ENCODE results near the gene ZSCAN5A. TPM values are rescaled to one million over a fixed set of nuclear protein-coding genes. Genes with fewer than 3 reads are reported as not detected.

Gene ZSCAN5A
- total and polyA plus RNA-seq, 2 of the 13 experiments (the other 11 are each of a cell fraction or from before 2014, with no cell fraction given) = 9.5 to 17.8 TPM

GRCh38 chr19:56309511-56310185 is 5.0 kb downstream of the ZSCAN5A start (continued):
- TF ChIP-seq ZFP91 (CRISPR knock-in tag; IDR thresholded peaks at IDR 0.05; ENCODE audit: borderline replicate concordance) (peak; percentile 52; the same call in 1 of the 2 replicates), ZNF839 (CRISPR knock-in tag; IDR thresholded peaks at IDR 0.05; ENCODE audit: borderline replicate concordance) (peak; percentile 59; the same call in 1 of the 2 replicates), RBM39 (IDR thresholded peaks at IDR 0.05; ENCODE audit: low read depth, low read length, poor library complexity, severe bottlenecking) (peak; percentile 38), TBX2 (CRISPR knock-in tag; IDR thresholded peaks at IDR 0.05; ENCODE audit: borderline replicate concordance) (peak; percentile 37; the same call in 1 of the 2 replicates), ZMYM4 (CRISPR knock-in tag; IDR thresholded peaks at IDR 0.05) (peak; percentile 37; the same call in 1 of the 2 replicates), TGIF2 (CRISPR knock-in tag; IDR thresholded peaks at IDR 0.05) (0 out of 2 replicates have a peak, but pooled peaks have one; percentile 33), RXRA (CRISPR knock-in tag; IDR thresholded peaks at IDR 0.05) (0 out of 2 replicates have a peak, but pooled peaks have one; percentile 16), SALL1 (CRISPR knock-in tag; IDR thresholded peaks at IDR 0.05) (peak; percentile 30; the same call in 1 of the 2 replicates), GLI4 (CRISPR knock-in tag; IDR thresholded peaks at IDR 0.05; ENCODE audit: borderline replicate concordance) (no peak), ZSCAN5A (CRISPR knock-in tag; IDR thresholded peaks at IDR 0.05; ENCODE audit: borderline replicate concordance) (0 out of 2 replicates have a peak, but pooled peaks have one; percentile 52), CTCF (CRISPR knock-in tag; IDR thresholded peaks at IDR 0.05) (peak; percentile 92), XRCC5 (optimal IDR thresholded peaks at IDR 0.05; ENCODE audit: low read length) (peak; percentile 82), GABPB1 (CRISPR knock-in tag; IDR thresholded peaks at IDR 0.05) (peak; percentile 58; the same call in 1 of the 2 replicates), PAF1 (CRISPR knock-in tag; IDR thresholded peaks at IDR 0.05) (no peak), NR2C2 (CRISPR knock-in tag; IDR thresholded peaks at IDR 0.05; ENCODE audit: borderline replicate concordance) (no peak)
- TF ChIP-seq, protein P1, sequence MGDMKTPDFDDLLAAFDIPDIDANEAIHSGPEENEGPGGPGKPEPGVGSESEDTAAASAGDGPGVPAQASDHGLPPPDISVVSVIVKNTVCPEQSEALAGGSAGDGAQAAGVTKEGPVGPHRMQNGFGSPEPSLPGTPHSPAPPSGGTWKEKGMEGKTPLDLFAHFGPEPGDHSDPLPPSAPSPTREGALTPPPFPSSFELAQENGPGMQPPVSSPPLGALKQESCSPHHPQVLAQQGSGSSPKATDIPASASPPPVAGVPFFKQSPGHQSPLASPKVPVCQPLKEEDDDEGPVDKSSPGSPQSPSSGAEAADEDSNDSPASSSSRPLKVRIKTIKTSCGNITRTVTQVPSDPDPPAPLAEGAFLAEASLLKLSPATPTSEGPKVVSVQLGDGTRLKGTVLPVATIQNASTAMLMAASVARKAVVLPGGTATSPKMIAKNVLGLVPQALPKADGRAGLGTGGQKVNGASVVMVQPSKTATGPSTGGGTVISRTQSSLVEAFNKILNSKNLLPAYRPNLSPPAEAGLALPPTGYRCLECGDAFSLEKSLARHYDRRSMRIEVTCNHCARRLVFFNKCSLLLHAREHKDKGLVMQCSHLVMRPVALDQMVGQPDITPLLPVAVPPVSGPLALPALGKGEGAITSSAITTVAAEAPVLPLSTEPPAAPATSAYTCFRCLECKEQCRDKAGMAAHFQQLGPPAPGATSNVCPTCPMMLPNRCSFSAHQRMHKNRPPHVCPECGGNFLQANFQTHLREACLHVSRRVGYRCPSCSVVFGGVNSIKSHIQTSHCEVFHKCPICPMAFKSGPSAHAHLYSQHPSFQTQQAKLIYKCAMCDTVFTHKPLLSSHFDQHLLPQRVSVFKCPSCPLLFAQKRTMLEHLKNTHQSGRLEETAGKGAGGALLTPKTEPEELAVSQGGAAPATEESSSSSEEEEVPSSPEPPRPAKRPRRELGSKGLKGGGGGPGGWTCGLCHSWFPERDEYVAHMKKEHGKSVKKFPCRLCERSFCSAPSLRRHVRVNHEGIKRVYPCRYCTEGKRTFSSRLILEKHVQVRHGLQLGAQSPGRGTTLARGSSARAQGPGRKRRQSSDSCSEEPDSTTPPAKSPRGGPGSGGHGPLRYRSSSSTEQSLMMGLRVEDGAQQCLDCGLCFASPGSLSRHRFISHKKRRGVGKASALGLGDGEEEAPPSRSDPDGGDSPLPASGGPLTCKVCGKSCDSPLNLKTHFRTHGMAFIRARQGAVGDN (CRISPR knock-in tag; IDR thresholded peaks at IDR 0.05) = peak; percentile 55
- TF ChIP-seq, protein P2, sequence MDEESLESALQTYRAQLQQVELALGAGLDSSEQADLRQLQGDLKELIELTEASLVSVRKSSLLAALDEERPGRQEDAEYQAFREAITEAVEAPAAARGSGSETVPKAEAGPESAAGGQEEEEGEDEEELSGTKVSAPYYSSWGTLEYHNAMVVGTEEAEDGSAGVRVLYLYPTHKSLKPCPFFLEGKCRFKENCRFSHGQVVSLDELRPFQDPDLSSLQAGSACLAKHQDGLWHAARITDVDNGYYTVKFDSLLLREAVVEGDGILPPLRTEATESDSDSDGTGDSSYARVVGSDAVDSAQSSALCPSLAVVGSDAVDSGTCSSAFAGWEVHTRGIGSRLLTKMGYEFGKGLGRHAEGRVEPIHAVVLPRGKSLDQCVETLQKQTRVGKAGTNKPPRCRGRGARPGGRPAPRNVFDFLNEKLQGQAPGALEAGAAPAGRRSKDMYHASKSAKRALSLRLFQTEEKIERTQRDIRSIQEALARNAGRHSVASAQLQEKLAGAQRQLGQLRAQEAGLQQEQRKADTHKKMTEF (CRISPR knock-in tag; IDR thresholded peaks at IDR 0.05) = no peak

Measured in HepG2 (cell line).